GM12801 (cell line): Measurements from ENCODE around the gene SORBS1.

Experiments
- TF ChIP-seq, protein P1 (sequence below): IDR thresholded peaks from one replicate; pipeline ENCODE4 v1.5.1; 2011; ENCODE audit warnings: control low read depth; ENCODE audit not compliant: insufficient read length; ENCODE audit errors: extremely low read depth

SORBS1 gene

DNA sequence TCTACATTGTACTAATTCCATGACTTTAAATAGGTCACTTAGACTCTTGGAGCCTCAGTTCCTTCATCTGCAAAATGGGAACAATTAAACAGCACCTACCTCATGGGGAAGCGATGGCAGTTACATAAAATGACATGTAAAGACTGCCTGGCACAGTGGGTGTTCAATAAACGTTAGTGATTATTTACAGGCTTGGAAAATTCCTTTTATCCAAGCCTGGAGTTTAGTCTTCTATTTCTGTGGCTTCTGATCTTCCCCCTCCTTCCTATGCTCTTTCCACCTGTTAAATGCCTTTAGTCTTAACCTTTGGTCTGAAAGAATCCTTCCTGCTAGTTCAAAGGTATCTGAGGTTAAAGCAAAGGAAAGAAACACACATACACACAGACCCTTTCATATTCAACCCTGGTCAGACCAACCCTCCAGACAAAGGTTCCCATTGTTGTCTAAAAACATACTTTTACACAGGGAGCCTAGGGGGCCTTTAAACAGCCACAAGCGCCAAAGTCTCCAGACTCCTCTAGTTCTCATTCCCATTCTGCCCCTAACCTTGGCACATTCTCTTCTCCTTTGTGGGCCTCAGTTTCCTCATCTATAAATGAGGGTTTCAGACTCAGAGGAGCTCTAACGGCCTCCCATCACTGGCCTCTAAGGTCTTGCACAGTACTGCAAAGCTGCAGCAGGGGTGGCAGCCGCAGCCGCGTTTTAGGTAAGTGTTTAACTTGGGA, 21.4 kb downstream of the SORBS1 start:
- TF ChIP-seq, protein P1, sequence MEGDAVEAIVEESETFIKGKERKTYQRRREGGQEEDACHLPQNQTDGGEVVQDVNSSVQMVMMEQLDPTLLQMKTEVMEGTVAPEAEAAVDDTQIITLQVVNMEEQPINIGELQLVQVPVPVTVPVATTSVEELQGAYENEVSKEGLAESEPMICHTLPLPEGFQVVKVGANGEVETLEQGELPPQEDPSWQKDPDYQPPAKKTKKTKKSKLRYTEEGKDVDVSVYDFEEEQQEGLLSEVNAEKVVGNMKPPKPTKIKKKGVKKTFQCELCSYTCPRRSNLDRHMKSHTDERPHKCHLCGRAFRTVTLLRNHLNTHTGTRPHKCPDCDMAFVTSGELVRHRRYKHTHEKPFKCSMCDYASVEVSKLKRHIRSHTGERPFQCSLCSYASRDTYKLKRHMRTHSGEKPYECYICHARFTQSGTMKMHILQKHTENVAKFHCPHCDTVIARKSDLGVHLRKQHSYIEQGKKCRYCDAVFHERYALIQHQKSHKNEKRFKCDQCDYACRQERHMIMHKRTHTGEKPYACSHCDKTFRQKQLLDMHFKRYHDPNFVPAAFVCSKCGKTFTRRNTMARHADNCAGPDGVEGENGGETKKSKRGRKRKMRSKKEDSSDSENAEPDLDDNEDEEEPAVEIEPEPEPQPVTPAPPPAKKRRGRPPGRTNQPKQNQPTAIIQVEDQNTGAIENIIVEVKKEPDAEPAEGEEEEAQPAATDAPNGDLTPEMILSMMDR, result no peak

DNA sequence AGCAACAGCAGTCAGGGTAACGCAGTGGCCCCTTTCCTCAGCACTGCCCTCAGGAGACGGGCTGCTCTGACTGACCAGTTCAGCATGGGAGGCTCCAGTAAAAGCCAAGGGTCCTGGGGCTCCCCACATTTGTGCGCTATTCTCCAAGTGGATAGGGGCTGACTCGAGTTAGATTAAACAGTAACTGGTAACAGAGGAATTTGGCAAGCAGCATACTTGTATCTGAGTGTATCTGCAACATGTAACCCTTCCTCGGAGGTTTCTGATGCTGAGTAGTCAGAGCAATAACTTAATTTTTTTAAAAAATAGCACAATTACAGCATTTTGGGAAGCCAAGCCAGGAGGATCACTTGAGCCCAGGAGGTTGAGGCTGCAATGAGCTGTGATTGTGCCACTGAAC, 22.8 kb downstream of the SORBS1 start:
- TF ChIP-seq, protein P1, result no peak

DNA sequence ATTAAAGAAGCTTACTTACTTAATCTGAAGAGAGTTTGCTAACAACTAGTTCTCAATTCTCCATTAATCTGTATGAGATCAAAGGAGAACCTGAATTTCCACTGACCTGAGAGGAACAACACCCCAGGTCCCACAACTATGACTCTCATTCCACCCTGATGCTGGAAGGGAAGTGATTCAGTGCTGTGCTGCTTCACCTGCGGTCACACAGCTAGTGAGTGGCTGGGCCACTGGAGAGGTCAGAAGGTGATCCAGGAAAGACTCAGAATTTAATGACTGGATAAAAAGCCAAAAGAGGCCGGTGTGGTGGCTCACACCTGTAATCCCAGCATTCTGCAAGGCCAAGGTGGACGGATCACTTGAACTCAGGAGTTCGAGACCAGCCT, 23.6 kb downstream of the SORBS1 start:
- TF ChIP-seq, protein P1, result no peak

DNA sequence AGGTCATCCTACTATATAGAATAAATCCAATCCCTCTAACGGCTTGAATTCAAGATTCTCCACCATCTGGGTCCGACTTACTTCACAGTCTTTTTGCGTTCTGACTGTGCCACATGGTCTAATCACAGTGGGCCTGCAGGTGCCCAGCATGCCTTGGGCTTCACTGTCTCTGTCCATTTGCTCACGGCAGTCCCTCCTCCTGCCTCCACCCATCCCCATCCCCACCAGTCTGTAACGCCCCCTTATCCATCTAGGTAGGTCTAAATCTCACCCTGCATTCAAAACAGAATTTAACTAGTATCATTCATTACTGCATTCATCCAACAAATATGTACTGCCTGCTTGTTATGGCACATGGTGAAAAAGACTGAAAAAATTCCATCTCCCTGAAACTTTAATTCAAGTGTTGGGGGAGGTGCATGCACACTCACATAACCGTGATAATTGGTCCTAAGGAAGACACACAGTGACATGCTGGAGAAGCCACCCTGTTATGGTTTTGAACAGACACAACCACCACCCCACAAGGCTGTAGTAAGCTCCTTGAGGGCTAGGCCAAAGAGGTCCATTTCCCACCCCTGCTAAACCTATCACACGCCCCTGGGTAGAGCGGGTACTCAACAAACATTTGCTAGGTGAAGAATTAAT, 24.2 kb downstream of the SORBS1 start:
- TF ChIP-seq, protein P1, result no peak

DNA sequence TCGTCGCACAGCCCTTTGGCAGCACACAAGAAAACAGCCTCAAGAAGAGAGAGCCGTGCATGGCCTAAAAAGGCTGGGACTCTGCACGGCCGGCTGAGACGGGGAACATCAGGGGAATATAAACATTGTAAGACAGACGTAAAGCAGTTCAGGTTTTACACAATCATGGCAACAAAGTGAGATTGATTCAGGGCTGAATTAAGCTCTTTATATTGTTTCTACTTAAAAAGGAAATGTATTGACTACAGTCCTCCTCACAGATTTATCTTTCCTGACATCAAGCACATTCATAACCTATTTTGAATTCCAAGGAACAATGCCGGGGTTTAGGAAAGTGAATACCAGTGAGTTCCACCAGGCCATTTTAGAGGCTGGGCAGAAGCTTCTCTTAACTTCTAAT, 25.2 kb downstream of the SORBS1 start:
- TF ChIP-seq, protein P1, result no peak

GRCh38 chr10:95535526-95535925, 25.6 kb downstream of the SORBS1 start:
- TF ChIP-seq, protein P1, result no peak

DNA sequence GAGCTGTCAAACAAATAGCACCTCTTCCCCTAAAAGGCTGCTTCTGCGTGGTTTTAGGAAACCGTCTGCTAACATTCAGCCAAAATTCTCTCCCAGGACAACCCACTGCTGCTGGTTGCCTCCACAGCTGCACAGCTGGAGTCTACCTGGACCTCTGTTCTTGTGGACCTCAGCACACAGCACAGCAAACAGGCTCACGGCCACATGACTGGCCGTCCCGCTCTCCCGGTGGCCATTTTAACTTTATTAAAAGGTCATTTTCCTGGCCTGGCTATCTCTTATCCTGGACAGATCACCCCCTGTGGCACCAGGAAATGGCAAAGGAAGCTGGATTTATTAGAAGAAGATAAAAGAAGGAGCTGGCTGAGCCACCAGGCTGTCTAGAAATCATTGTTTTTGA, 27.6 kb downstream of the SORBS1 start:
- TF ChIP-seq, protein P1, result no peak
